Putamen (tissue), 1 donor: ENCODE measurements around the gene STK39.
"Not testable (repeated sequence)": the region's sequence is repeated elsewhere in the genome, so short reads cannot be mapped to it uniquely, and the experiment has no call there.

Source experiments
- DNase-seq: peaks from one replicate; pipeline ENCODE4 v3.0.0-alpha.2; 2016; ENCODE audit warnings: low spot score

The STK39 gene

GRCh38 chr2:168136392-168136977 is 110.9 kb downstream of the STK39 start:
- no peak for DNase-seq

- no peak for DNase-seq
Measured at GRCh38 chr2:168135630-168136029, 111.8 kb downstream of the STK39 start.

GRCh38 chr2:168135121-168135520 is 112.3 kb downstream of the STK39 start:
- DNase-seq = no peak

GRCh38 chr2:168134485-168134884 is 112.9 kb downstream of the STK39 start:
- no peak for DNase-seq

GRCh38 chr2:168132389-168132788 is 115.0 kb downstream of the STK39 start:
- DNase-seq = peak; percentile 64

GRCh38 chr2:168130346-168130745 is 117.0 kb downstream of the STK39 start:
- no peak for DNase-seq

GRCh38 chr2:168127371-168127770 is 120.0 kb downstream of the STK39 start:
- no peak for DNase-seq

GRCh38 chr2:168122210-168122609 is 125.2 kb downstream of the STK39 start:
- not testable (repeated sequence) for DNase-seq

GRCh38 chr2:168120730-168121129 is 126.7 kb downstream of the STK39 start:
- DNase-seq = no peak

- DNase-seq = no peak
Measured at GRCh38 chr2:168120310-168120709, 127.1 kb downstream of the STK39 start.

GRCh38 chr2:168119515-168120141 is 127.8 kb downstream of the STK39 start:
- DNase-seq = peak; percentile 60

- peak; percentile 79 for DNase-seq
Measured at GRCh38 chr2:168118733-168119514, 128.5 kb downstream of the STK39 start.

GRCh38 chr2:168116448-168116847 is 130.9 kb downstream of the STK39 start:
- no peak for DNase-seq

- DNase-seq = no peak
Measured at GRCh38 chr2:168114619-168115018, 132.8 kb downstream of the STK39 start.

- DNase-seq = no peak
Measured at GRCh38 chr2:168114040-168114439, 133.4 kb downstream of the STK39 start.

- no peak for DNase-seq
Measured at GRCh38 chr2:168107322-168107721, 140.1 kb downstream of the STK39 start.

GRCh38 chr2:168105127-168105683 is 142.2 kb downstream of the STK39 start:
- DNase-seq = no peak

- no peak for DNase-seq
Measured at GRCh38 chr2:168097431-168097830, 150.0 kb downstream of the STK39 start.

- DNase-seq = no peak
Measured at GRCh38 chr2:168096158-168096557, 151.2 kb downstream of the STK39 start.

- no peak for DNase-seq
Measured at GRCh38 chr2:168091986-168092385, 155.4 kb downstream of the STK39 start.

GRCh38 chr2:168090366-168091135 is 156.8 kb downstream of the STK39 start:
- no peak for DNase-seq

- DNase-seq = no peak
Measured at GRCh38 chr2:168089200-168089599, 158.2 kb downstream of the STK39 start.
